GM18907 (cell line): Measurements from ENCODE around the gene LNX1.

Experiments
- ATAC-seq: cut with Tn5 transposase; IDR thresholded peaks from one replicate; pipeline ENCODE4 v1.9.1; 2021; ENCODE audit warnings: mild to moderate bottlenecking, moderate library complexity; ENCODE audit not compliant: unreplicated experiment

The LNX1 gene

DNA sequence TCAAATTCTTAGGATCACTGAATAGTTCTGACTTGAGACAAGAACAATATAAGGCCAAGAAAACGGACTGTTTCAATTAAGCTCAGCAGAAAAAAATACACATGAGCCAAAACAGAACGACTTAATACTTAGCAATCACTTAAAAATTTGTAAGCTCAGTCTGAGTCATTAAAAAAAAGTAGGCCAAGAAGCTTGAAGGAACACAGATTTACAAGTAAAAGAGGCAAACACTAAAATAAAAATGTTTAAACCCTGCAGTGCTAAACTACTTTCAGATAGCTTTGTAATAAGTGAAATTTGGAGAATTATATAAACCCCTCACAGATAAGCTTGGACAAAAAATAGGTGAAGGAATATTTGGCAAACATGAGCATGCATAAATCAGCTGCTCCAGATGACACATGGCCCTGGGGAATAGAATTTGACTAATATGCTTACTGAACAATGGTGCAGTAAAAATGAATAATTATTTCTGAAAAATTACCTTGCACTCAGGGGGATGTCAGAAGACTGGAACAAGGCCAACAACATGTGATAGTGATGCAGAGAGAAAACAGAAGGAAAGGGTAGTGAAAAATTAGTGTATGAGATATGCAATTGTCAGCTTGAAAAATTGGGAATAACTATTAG is 49.6 kb downstream of the LNX1 start:
- ATAC-seq = no peak

DNA sequence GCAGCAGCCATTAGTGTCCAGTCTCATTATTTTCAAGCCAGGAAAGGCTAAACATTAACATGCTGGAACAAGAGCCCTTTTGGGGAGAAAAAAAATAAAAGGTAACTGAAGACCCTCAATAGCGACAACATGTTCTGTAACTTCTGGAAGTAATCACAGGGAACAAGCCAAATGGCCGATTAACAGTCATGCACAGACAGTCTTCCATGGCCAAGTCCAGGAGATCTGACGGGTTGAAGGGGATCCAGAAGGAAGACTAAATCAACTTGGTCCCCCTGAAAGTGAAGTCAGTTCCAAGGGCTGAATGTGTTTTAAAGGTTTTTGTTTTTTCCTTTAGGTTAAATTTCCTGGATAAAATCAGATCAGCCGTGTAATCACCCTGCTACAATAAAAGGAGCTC is 52.5 kb downstream of the LNX1 start:
- ATAC-seq = no peak

DNA sequence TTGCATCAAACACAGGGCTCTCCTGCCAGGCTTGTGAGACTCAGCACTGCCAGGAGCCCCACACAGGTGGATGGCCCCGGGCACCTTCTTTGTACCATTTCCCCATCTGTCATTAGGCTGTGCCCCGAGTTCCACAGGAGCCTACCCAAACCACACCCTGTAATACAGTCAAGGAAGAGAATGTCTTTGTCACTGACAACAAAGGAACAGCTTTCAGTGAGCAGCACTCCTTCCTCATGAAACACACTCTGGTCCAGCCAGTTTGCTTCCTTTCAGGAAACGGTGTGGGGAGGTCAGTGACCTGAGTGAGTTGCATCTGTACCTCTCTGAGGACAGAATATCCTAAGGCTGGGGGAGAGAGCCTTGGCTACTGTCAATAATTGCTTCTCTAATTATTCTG is 53.7 kb downstream of the LNX1 start:
- ATAC-seq = no peak

DNA sequence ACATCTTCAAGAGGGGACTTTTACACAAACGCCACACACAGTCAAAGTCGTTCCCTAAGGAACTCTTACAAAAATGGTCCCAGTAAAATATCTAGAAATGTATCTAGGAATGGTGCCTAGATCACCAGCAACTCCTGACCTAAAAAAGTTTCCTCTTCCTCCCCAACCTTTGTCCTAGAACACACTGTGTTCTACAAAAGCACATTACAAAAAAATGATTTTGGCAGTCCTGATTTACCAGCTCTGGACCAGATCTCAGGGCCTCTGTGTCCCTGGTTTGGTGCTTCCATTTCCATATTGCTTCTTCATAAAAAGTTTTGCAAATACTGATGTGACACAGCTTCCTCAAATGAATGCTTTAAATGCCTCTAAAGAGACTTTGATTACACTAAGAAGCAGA is 55.0 kb downstream of the LNX1 start:
- no peak for ATAC-seq

DNA sequence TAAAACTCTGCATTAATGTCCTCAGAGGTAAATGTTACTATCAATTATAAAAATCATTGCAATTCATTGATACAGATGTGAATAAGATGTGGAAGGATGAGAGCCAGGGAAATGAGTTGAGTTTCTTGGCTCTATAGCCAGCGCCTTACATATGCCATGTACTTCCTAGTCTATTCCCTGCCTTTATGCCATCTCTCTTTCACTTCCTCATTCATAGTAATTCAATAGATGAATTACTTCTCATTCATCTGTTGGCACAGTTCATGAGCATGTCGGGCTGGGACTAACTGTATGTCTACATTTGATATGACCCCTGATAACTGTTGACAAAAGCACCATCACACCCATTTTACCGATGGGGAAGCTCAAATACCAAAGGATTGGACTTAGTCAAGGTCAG is 55.7 kb downstream of the LNX1 start:
- no peak for ATAC-seq

DNA sequence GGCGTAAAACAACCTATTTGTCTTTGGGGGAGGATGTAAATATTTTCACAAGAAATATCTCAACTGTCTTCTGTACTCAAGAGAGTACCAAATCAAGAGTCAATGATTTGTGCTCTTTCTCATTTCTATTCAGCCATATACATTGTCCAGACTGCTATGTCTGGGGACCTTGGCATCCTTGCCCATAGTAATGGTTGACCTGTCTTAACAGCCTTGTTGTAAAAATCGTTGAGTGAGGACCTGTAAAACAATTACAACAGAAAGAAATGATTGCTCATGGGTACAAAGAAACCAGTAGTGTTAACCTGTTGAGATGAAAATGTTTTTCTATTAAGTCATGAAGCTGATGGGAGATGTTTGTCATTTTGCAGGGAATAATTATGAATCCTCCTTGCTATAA is 56.6 kb downstream of the LNX1 start:
- ATAC-seq = no peak

DNA sequence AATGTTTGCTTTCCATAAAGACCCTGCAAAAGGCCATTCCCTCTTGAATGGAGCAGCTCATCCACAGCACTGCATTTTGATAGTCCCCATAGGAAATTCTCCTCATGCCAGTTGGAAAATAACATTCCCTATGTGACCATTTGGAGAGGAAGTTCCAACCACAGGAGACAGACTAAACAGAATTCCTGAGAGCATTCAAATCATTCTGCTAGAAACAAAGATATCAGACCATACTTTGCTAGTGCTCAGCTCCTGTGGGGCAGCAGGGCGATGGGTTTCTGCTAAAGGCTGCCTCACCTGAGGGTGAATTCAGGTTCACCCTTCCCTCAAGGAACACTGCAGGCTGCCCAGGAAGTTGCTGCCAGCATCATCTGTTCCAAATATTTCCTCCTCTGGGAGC is 58.8 kb downstream of the LNX1 start:
- no peak for ATAC-seq

DNA sequence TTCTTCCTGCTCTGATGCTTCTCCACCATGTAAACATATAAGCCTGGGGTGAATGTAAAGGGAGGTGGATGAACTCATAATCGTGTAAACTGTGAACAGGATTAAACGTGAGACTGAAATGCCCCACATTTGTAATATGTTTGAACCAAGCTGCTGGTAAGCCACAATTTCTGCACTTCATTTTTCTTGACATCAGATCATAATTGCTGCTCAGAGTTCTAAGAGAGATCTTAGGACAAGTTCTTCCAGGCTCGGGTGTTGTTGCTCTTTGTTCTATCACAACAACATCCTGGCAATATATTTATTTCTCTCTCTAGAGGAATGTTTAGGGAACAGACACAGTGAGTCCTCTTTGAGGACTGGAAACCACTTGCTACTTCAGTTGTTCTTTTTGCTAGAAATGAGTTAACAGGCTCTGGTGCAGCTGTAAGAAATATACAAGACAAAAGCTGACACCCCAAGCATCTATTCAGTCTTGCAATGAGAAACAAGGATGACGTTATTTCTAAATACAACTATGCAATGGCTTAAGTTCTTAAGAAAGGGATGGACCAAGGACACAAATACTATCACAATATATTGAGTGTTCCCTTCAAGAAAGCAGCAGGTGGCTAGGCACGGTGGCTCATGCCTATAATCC is 59.6 kb downstream of the LNX1 start:
- ATAC-seq = no peak

DNA sequence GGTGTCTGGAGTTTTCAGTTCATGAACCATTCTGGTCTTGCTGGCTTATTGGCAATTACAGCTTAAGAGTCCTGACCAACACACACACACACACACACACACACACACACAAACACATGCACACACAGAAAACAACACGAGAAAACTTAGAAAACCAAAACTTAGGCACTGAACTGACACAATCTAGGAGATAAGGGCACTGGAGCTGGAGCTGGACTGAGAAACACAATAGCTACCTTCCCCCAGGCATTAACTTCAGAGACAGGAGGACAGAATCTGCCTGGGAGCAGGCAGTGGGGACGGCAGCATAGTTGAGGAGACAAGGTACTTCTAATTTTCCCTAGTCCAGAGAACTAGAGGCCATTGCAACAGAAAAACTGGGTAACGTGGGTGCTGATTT is 62.3 kb downstream of the LNX1 start:
- ATAC-seq = no peak

DNA sequence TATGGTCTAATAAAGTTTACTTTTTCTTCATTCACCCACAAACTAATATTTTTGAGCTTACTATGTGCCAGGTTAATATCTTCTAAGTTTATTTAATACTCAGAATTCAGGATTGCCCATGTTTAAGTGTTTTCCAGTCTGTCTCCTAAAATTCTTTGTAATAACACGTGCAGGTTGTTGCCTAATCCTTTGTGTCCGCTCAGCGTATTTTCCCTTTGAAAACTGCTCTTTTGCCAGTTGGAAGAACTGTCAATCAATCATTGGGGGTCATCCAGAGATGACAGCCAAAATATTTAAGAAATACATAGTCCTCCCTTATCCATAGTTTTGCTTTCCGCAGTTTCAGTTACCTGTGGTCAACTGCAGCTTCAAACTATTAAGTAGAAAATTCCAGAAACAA is 63.4 kb downstream of the LNX1 start:
- no peak for ATAC-seq

DNA sequence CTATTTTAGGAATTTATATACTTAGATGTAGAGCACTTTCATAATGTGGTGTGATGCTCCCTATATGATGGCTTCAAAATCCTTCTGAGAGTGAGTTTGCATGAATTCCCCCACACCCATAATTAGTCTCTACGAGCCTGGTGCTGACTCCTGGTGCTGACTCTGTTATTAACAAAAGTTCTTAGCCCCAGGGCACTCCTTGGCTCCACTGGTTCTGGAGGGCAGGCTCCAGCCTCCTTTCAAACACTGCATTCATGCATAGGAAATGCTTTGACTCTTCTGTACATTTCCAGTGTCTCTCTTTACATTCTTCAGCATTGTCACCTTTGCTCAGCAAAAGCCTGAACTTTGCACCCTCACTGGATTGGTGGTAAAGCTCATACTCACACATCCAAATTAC is 64.0 kb downstream of the LNX1 start:
- no peak for ATAC-seq

DNA sequence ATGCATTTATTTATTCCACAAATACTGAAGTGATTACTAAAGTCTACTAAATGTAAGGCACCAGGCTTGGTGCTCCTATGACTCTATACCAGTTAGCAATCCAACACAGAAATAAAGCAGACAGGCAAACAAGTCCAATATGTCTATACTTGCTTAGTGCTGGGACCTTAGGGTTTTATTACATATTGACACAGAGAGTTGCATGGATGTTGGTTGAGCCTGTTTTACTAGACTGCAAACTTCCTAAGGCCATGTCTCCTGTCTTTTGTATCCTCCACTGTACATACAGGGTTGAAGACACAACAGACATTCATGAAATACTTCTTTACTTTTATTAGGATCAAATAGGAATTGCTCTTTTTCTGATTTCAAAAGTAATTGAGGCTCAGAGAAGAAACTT is 69.0 kb downstream of the LNX1 start:
- no peak for ATAC-seq

DNA sequence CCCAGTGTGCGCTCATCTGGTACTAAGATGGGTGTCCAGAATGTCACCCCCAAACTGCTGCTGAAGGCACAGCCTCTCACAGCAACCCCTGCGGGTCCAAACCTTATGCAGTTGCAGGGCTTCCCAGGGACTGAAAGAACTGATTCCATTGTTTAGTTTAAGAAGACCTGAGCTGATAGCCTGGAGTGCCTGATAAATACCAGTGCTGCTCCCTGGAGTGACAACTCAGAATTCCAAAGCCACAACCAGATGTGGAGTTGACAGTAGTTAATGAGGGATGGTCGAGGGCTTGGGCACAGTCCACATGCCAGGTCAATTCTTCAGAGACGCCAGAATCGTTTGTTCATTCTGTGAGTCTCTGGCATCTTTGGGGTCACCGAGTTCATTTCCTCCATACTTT is 71.2 kb downstream of the LNX1 start:
- ATAC-seq = no peak

DNA sequence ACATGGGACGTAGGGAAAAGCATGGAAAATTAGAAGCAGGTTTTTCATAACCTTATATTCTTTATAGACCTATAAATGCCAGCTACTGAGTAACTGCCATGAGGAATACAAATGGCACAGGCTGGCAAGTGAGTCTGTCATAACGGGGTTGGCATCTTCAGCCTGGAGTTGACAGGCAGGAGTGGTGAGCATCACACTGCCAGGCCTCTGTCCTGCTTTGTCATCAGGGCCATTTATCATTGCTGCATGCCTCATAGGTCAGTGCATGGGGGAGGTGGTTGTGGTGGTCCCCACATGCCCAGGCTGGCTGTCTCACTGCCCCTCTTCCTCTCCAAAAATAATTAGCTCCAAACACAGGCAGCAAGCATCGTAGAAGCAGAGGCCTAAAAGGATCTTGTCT is 72.5 kb downstream of the LNX1 start:
- no peak for ATAC-seq

DNA sequence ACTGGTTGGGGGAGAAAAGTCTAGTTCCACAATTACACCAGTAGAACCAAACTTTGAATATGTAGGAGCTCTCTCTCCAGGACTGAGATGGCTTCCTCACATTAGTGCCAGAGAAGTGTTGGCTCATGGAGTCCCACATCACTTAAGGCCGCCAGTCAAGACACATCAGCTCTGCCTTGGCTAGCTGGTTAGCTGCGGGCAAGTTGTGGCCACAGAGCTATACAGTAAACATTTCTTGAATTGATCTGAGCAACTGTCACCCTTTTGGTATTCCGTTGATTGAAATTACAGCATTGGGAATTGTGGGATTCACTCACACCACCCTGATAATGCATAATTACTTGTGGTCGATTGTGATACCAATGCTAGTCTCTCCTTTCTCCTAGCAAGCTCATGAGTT is 76.2 kb downstream of the LNX1 start:
- ATAC-seq = no peak

DNA sequence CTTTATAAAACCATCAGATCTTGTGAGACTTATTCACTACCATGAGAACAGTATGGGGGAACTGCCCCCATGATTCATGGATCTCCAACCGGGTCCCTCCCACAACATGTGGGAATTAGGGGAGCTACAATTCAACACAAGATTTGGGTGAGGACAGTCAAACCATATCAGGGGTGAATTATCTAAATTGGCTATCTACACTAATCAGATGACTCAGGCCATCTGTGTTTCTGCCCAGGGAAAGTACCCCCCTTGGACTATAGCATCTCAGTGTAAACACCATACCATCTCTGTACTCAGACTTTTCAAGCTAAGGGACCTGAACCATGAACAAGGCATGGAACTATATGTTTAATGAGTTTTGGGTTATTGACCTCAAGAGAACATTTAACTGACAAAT is 76.8 kb downstream of the LNX1 start:
- no peak for ATAC-seq

DNA sequence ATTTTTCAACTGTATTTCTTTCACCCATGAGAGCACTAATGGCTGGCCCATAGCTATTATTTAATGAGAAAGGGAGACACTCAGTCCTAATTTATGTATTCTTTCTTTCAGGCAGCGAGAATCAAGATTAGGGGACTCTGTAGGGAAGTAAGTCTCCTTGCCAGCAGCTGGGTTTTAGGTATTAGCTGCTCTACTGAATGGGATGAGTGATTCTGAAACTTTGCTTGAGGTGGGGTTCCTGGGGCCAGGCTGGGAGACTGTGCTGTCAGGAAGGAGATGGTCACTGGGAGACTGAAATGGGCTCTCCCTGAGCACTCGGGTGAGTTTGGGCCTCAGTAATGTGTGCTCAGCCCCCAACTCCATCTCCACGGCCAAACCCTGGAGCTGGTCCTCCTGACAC is 78.7 kb downstream of the LNX1 start:
- no peak for ATAC-seq

DNA sequence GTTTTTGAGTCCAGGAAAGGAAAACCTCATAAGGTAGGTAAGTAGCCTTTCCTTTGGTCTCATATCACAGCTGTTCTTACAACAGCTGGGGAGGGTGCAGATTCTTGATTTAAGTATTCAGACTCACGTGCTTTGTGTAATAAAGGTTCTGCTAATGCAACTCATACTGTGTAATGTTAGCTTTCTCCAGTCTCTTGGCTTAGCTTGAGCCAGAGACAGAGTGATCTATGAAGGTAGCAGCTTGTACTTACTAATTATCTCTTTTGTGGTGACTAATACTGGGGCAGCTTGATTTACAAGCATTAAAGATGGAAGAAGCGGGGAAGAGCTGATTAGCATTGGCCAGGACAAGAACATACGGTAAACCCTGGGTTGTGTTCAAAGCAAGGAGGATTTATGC is 80.3 kb downstream of the LNX1 start:
- no peak for ATAC-seq

DNA sequence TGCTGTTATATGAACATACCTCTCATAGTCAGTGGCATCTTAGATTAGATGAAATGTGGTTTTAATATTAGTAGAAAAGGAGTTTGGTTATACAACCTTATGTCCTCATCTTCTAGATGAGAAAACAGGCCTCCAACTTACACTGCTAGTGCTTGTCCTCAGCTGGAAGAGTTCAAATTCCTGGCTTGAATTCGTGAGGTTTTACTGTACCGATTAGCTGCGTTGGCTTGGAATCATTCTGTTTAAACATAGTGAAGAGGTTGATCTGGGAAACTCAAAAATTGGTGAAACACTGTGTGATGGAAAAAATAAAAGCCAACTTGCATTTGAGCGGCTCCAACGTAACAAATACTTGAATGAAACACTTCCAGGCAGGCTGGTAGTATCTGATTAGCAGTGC is 81.0 kb downstream of the LNX1 start:
- no peak for ATAC-seq

DNA sequence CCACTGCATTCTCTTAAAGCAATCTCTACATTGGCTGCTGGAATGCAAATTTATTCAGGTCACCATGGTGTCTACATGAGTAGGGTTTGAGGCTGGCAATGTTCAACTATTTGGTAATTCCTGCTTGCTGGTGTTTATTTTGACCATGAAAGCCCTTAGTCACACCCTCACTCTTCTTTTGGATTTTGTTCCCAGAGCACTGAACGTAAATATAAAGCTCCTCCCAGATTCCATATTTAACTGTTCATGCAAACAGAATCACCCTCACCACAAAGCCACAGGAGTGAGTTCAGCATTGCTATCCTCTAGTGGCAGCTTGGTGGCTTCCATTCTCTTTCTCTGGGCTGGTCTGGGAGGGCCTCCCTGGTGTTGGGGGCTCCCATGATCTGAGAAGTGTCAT is 82.8 kb downstream of the LNX1 start:
- ATAC-seq = no peak

DNA sequence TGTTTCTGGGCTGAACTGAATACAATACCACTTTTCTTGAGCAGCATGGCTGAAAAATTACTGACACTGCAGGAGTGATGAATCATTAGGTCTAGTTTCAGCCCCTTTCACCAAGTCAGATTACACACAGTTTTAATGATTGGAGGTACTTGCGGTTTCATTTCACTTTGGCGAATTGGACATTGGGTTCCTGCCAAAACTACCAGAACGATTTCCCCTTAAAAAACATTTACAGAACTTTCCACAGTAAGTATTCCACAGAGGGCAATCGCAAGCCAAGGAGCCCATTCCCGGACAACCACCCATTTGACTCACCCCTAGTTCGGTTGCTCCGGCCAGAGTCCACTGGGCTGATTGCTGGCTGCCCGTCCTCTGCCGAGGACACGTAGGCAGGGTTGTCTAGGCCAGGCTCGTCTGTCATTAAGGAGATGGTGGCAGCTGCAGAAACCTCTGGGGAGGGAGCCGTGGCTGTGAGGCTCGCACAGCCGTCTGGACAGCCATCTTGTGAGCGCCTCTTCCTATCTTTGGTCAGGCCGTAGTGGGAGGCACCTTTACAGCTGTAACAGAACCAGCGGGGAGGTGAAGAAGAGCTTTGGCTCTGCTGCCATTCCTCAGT is 83.5 kb downstream of the LNX1 start:
- ATAC-seq = no peak

DNA sequence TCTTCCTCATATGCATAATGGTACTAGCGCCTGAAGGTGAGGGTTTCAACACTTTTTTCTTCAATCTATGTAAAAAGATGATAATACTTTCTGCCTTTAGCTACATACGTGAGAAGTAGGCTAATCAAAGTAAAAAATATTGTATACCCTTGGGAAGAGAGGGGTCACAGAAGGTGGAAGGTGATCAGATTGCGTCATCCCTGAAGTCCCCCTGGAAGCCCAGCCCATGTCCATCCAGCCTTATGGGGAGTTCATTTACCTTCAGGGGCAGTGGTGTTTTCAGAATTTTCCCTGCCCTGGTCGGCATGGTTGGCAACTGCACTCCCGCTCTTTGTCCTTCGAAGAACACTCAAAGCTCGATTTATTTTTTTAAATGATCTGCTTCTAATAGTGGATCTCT is 84.2 kb downstream of the LNX1 start:
- ATAC-seq = no peak

DNA sequence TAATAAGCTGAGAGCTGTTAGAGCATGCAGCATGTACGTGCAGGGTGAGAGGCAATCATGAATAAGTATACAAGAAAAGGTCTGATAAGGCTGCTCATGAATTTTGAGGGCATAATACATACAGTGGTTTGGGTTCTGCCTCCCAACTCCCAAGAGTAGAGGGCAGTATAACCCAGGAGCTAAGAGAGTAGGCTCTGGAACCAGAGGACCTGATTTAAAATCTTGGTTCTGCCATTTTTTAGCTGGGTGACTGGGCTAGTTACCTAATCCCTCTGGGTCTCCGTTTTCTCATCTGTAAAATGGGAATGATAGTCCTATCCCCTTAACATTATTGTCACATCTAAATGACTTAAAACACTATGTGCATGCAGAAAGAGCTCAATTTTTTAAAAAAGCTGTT is 85.3 kb downstream of the LNX1 start:
- no peak for ATAC-seq
